Measurements from ENCODE around the gene EDEM1.

GRCh38 chr3:5165698-5166097 is 21.8 kb upstream of the EDEM1 start:
- TF ChIP-seq POLR2A (IDR thresholded peaks at IDR 0.05) = no peak
- no peak for TF ChIP-seq CTCF (IDR thresholded peaks at IDR 0.05)
- no peak for TF ChIP-seq EP300 (IDR thresholded peaks at IDR 0.05)

Data from tibial nerve (tissue), 4 donors.